ENCODE results near the gene TUBGCP6.

Gene TUBGCP6

DNA sequence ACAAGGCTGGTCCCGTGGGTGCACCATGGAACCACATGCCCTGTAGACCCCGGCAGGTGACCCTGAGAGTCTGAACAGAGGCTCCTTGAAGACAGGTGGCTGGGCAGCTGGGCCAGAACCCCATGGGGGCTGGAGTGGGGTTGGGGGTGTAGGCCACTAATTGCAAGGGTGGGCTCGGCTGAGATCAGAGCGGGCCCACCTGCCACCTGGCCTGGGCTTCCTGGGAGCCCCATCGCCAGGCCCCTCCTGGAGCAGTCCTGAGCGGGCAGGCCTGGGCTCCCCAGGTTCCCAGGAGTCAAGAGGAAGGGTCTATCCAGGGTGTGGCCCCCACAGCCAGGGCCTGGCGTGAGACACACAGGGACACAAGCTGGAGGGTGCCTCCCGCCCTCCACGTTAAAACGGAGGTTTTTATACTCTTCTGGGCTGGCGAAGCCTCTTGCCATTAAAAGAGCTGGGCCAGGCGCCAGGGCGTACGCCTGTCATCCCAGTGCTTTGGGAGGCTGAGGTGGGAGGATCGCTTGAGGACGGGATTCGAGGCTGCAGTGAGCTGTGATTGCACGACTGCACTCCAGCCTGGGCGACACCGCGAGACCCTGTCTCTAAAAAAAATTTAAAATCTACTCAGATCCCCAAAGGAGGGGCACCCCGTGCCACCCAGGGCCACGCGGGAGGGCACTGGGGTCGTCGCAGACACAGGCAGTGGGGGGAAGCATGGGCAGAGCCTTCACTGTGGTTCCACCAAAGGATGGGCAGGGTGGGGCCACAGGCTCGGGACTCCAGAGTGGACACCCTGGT lies 63.9 kb downstream of the TUBGCP6 start:
- no peak for DNase-seq (ENCODE audit: low spot score)

DNA sequence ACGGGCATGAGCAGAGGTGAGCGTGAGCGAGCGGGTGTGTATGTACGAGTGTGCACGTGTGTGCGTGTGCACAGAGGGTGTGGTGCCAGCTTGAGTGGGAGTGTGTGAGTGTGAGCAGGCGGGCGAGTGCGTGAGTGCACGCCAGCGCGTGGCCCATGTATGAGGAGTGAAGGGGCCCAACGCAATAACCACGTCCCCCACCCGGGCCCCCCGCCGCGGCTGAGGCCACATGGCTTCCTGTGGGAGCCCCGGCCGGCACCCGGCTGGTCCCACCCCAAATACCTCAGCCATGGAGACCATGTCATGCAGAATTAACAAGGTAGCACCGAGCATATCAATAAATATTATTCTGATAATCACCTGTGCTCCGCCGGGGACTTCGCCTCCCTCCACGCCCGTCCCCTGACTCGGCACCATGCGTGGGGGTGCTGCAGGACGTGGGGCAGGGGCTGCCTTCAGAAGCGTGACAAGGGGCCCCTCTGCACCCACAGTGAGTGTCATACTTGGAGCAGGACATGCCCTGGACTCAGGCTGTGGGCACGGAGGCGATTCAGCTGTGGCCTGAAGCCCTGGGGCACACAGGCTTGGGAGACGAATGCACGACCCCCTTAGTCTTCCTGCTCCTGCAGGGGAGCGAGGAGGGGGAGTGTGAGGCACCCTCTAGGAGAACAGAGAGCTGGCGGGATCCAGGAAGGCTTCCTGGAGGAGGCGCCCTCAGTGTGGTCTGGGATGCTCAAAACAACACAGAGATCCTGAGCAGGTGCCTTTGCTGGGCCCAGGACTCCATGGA lies 64.7 kb downstream of the TUBGCP6 start:
- no peak for DNase-seq (ENCODE audit: low spot score)

DNA sequence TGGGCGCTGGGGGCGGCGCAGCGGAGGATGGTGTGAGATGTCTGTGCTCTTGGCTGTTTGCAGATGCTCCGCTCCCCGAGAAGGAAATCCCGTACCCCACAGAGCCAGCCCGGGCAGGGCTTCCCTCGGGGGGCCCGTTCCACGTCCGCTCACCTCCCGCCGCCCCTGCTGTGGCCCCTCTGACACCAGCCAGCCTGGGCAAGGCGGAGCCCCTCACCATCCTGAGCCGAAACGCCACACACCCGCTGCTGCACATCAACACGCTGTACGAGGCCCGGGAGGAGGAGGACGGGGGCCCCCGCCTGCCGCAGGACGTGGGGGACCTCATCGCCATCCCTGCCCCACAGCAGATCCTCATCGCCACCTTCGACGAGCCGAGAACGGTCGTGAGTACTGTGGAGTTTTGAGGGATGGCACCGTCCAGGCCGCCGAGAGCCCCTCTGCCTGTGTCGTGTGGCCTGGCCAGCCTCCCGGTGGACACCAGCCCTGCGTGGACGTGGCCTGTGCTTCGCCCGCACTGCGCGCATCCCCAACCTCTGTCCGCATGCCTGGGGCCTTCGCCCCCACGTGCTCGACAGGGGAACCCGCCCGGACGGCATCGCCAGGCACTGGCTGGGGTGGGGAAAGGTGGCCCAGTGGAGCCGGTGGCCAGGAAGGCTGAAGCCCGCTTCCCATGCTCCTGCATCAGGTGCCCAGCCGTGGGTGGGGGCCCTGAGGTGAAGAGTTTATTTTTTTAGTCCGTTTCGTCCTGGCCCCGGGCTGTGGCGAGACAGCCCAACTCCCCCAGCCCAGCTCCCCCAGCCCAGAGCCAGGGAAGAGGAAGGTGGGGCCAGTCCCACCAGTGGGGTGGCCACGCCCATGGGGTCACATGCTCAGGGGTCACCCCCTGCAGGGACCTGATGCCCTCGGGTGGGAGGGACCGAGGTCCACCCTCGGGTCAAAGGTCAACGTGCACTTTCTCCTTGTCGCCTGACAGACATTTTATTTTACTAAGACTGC lies 65.7 kb downstream of the TUBGCP6 start:
- DNase-seq (ENCODE audit: low spot score) = no peak

DNA sequence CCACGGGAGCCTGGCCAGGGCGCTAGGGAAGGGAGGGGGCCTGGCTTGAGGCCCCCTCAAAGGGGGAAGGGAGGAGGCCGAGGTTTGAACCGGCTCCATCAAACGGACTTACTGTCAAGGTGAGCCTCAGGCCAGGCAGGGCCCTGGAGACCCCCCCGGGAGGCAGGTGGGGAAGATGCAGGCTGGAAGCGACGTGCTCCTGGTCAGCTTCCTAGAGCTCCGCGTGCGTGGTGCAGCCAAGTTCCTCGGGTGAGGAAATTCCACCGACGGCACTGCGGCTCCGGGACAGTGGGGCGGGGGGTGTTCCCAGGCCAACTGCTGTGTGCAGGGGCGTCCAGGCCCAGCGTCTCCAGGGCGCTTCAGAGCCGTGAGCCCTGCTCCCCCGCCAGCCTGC lies 66.4 kb downstream of the TUBGCP6 start:
- no peak for DNase-seq (ENCODE audit: low spot score)

DNA sequence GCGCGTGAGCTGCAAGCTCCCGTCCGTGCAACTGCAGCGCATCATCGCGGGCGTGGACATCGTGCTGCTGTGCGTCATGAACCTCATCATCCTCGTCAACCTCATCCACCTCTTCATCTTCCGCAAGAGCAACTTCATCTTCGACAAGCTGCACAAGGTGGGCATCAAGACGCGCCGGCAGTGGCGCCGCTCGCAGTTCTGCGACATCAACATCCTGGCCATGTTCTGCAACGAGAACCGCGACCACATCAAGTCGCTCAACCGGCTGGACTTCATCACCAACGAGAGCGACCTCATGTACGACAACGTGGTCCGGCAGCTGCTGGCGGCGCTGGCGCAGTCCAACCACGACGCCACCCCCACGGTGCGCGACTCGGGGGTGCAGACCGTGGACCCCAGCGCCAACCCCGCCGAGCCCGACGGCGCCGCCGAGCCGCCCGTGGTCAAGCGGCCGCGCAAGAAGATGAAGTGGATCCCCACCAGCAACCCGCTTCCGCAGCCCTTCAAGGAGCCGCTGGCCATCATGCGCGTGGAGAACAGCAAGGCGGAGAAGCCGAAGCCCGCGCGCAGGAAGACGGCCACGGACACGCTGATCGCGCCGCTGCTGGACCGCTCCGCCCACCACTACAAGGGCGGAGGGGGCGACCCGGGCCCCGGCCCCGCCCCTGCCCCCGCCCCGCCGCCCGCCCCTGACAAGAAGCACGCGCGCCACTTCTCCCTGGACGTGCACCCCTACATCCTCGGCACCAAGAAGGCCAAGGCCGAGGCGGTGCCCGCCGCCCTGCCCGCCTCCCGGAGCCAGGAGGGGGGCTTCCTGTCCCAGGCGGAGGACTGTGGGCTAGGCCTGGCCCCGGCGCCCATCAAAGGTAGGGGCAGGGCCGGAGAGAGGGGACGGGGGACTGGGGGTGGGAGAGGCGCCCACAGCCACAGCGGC lies 67.0 kb downstream of the TUBGCP6 start:
- DNase-seq (ENCODE audit: low spot score) = no peak

DNA sequence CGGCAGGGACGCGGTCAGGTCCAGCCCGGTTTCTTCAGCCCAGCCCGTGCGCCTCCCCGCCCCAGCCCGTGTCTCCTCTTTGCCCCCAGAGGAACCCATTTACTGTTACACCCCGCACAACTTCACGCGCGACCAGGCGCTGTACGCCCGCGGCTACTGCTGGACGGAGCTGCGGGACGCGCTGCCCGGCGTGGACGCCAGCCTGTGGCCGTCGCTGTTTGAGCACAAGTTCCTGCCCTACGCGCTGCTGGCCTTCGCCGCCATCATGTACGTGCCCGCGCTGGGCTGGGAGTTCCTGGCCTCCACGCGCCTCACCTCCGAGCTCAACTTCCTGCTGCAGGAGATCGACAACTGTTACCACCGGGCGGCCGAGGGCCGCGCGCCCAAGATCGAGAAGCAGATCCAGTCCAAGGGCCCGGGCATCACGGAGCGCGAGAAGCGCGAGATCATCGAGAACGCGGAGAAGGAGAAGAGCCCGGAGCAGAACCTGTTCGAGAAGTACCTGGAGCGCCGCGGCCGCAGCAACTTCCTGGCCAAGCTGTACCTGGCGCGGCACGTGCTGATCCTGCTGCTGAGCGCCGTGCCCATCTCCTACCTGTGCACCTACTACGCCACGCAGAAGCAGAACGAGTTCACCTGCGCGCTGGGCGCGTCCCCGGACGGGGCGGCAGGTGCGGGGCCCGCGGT lies 67.8 kb downstream of the TUBGCP6 start:
- DNase-seq (ENCODE audit: low spot score) = no peak

DNA sequence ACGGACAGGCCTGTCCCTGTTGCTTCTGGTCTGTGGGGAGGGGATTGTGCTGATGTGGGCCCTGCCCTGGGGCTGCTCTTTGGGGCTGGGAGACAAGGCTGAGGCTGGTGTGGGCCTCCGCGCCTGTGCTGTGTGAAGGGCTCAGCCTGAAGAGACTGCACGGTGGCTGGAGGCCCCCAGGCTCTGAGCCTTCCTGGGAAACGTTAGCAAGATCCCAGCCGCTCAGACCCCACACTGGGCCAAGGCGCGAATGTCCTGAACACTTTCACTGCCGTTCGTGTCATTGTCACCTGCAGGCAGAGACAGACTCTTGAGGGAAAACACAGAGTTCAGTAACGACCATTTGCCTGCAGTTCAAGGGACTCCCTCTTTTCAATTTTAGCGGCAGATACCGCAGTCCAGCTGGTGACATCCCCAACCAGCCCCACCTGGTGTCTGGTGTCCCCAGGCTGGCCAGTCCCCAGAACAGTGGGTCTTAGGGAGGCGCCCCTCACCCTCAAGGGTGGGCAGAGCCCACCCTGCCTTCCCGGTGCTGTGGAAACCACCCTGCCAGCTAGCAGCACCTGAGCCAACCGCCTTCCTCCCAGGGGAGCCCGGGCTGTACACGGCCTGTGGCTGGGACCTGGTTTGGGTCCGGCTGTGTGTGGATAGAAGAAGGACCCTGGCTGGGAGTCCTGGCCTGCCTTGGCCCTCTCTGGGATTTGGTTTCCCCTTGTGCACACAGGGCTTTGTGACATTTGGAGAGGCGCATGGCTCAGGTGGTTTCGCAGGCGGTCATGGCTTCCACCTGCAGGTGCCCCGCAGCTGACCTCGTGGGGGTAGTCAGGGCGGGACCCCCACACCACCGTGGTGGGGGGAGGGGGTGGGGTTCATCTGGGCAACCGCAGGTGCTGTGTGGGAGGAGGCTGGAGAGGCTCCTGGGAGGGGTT lies 68.6 kb downstream of the TUBGCP6 start:
- DNase-seq (ENCODE audit: low spot score) = no peak

DNA sequence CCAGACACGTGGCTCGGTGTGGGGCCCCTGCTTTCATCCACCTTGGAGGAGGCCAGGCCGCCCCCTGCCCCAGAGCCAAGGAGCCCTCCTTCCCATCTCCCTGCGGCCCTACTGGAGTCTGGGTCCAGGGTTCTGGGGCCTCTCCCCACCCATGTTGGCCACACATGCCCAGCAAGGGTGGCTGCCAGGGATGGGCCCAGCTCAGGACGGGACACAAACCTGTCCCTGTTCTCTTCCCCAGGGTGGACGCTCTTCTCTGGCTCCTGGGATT lies 69.7 kb downstream of the TUBGCP6 start:
- no peak for DNase-seq (ENCODE audit: low spot score)

DNA sequence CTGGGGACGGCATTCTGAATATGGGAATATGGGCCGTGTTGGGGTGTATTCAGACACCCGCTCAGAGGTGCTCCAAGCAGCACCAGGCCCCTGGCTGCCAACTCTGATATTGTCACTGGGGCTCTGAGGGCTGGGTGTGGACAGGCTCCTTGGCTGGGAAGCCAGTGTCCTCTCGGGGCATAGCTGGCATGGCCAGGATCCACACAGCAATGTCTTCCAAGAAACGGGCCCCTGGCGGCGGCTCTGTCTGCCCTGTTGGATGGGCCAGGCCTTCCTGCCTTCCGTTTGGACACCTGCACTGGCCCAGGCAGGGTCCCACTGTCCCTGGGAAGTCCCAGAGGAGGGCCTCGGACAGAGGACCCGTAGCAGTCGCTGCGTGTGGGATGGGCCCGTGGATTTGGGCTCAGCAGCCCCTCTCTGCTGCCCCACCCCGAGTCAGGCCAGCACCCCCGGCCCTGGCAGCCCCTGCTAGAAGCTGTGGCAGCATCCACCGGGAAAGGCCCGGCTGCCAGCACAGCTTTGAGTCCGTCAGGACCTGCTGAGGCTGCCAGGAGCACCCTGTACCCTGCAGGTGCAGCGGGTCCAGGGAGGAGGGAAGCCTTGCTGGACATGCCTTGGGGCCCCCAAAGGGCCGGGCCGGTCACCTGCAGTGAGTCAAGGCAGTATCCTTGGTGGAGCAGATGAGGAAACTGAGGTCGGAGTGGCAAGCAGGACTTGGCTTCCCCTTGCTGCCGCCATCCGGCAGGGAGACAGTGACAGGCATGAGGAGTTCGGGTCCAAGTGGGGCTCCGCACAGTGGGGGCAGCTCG lies 70.2 kb downstream of the TUBGCP6 start:
- no peak for DNase-seq (ENCODE audit: low spot score)

DNA sequence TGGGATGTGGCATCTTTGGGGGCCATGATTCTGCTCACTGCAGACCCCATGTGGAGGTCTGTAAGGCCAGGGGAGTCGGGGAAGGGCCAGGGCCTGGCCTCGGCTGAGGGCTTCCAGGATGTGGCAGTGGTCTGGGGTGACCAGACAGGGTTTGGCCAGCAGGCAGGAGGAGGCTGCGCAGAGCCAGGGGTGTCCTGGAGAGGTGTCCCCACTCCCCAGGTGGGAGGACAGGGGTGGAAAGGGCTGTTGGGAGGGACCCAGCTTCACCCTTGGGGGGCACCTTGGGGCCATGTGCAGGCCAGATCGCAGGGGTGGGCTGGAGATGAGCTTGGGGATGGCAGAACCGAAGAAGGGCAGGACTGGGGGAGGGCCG lies 70.9 kb downstream of the TUBGCP6 start:
- DNase-seq (ENCODE audit: low spot score) = no peak

DNA sequence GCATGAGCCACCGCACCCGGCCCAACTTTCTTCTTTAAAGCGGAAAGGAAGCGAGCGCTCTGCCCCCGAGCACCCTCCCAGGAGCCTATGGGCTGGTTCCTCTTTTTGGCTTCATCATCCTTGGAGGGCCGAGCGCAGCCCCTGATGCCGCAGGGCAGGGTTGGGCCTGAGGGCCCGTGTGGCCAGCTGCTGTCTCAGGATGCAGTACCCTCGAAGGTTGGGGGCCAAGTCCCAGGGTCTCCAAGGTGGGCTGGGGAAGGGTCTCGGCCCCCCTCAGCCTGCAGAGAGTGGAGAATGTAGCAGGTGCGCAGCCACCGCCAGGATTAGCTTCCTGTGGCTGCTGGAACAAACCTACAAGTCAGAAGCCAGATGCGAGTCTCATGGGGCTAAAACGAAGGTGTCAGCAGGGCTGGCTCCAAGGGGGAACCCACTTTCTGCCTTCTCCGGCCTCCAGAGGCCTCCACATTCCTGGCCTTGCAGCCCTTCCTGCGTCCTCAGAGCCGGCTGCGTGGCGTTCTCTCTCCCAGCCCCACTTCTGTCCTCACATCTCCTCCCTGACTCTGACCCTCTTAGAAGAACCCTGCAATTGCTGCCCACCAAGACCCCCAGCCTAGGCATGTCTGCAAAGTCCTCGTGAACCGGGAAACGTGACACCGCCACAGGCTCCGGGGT lies 71.4 kb downstream of the TUBGCP6 start:
- no peak for DNase-seq (ENCODE audit: low spot score)

DNA sequence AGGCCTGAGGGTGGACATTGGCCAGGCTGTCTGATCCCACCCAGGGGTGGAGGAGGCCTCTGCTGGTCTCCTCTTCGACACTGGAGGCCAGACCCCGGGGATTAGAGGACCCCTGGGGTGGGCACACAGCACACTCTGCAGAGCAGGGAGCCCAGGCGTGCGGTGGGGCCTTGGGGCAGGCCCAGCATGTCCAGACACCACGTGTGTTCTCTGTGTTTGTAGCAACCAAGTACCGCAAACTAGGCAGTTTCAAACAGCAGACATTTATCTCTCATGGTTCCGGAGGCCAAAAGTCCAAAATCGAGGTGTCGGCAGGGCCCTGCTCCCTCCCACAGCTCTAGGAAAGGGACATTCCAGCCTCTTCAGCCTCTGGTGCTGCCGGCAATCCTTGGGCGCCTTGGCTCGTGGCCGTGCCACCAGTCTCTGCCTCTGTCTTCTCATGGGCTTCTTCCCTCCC lies 72.8 kb downstream of the TUBGCP6 start:
- DNase-seq (ENCODE audit: low spot score) = no peak

DNA sequence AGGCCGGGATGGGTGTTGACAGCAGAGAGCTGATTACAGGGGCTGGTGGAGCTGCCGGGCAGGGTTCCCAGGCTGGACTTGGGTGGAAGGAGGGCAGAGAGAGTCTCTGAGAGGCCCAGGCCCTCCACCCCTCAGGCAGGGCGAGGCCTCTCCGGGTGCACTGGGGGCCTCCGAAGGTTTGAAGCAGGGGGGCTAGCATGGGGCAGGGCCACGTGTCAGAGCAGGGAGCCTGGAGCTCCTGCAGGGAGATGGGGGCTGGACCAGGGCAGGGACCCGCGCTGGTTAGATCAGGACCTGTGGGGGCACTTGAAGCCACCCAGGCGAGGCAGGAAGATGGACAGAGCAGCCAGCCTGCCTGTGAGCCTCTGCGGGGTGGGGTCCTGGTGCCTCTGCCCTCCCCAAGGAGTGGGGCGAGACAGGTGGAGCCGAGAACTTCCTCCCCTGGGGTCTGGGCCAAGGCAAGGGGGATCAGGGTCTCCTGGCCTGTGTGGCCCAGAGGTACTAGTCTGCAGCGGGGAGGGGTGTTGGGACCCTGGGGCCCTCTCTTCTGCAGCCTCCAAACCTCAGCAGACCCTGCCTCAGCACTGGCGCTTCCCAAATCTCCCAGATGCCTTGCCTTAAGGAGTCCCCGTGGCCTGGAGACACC lies 73.4 kb downstream of the TUBGCP6 start:
- no peak for DNase-seq (ENCODE audit: low spot score)

DNA sequence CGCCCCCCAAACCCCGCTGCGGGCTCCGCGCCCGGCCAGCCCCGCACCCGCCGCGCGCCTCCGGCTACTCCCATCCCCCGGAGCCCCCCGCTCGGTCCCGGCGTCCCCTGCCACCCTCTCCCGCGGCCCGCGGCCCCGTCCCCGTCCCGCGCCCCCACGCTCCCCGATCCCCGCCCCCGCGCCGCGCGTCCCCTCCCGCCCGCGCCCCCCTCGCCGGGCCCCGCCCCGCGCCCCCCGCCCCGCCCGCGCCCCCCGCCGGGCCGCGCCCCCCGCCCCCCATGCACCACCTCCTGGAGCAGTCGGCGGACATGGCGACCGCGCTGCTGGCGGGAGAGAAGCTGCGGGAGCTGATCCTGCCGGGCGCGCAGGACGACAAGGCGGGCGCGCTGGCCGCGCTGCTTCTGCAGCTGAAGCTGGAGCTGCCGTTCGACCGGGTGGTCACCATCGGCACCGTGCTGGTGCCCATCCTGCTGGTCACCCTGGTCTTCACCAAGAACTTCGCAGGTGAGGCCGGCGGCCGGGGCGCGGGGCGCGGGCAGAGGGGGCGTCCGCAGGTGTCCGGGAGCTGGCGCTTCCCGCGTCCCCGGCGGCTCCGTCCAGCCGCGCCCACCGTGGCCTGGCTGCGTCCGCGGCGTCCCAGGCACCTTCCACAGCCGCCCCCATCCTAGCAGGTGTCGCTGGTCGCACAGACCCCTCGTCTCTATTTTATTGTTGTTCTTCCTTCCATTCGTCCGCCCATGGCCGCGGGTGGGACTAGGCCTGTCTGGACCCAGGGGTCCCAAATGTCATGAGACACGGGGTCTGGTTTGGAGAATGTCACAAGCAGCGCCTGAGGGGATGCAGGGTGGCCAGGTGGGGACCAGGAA lies 74.1 kb downstream of the TUBGCP6 start, which contains the start of gene PANX2:
Gene PANX2, plus strand, starts transcription at position 279 of the 866 bp plus-strand sequence. Its CDS starts 0 bp downstream, at position 279.
- no peak for DNase-seq (ENCODE audit: low spot score)

DNA sequence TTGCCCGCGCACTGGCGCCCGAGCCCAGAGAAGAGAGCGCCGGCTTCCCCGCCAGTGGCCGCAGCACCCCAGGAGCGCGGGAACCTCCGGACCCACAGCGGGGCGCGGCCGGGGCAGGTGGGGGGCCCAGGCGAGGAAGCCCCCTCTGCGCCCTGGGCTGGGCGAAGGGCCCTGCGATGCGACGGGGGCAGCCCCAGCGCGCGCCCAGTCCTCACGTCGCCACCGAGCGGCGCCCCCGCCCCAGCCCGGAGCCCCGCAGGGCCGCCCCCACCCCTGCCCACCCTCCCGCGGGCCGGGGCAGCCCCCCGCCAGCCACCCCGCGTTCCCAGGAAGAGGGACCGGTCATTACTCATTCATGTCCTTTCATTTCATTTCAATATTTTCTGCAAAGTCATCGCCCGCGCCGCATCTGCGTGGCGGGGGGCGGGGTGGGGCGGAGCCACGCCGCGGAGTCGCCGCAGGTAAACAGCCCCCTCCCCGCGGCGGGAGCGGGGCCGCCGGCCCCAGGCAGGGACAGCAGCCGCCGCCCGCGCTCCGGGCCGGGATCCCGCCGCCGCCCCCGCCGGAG lies 75.0 kb downstream of the TUBGCP6 start:
- DNase-seq (ENCODE audit: low spot score) = no peak

DNA sequence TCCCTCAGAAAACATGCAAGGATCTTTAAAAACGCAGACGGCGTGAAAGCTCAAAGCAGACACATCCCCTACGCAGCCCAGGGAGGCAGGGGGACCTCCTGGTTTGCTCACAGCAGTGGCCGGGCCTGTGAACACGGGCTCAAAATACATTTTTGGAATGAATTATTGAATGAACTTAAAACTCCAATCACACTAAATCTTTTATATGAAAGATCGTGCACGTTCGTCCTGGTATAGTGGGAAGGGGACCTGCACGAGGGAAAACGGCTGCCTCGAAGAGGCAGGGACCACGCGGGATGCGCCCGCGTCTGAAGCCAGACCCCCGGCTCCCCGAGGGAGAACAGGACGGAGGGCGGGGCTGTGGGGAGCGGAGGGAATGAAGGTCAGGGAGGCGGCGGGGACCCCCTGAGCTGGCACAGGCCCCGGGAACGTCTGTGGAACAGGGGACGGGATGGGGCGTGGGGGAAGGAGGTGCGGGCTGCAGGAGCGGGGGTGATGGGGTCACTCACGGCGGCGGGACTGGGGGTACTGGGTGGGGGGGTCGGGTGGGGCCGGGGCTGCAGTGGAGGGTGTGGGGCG lies 75.6 kb downstream of the TUBGCP6 start:
- no peak for DNase-seq (ENCODE audit: low spot score)

Measured in Ammon's horn (tissue), 1 donor.